ENCODE measurements around the gene ZNF415.
"Not testable (repeated sequence)": the region's sequence is repeated elsewhere in the genome, so short reads cannot be mapped to it uniquely, and the experiment has no call there.

The ZNF415 gene

GRCh38 chr19:53132141-53132991, at the start of gene ZNF415:
Gene ZNF415 (minus strand): TSS chr19:53132910. CDS start chr19:53122676, 10,234 bp downstream.
- no peak for DNase-seq

DNA sequence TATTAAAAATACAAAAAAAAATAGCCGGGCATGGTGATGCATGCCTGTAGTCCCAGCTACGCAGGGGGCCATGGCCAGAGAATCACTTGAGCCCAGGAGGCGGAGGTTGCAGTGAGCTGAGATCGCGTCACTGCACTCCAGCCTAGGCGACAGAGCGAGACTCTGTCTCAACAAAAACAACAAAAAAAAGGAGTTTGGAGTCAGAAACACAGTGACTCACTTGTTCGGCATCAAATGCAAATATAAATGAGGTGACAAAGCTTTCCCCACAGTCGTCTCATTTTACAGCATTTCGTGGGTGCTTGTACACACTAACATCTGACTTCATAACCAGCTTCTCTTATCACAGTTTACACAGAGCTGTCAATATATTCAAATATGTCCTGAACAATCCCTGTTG, 49.5 kb upstream of the ZNF415 start:
- no peak for DNase-seq

- DNase-seq: no peak
Observed at GRCh38 chr19:53177986-53178385, 45.3 kb upstream of the ZNF415 start.

GRCh38 chr19:53172889-53173288, 40.2 kb upstream of the ZNF415 start:
- DNase-seq: no peak

GRCh38 chr19:53165691-53166091, 33.0 kb upstream of the ZNF415 start:
- no peak for DNase-seq

GRCh38 chr19:53161123-53161522, 28.4 kb upstream of the ZNF415 start:
- DNase-seq: no peak

DNA sequence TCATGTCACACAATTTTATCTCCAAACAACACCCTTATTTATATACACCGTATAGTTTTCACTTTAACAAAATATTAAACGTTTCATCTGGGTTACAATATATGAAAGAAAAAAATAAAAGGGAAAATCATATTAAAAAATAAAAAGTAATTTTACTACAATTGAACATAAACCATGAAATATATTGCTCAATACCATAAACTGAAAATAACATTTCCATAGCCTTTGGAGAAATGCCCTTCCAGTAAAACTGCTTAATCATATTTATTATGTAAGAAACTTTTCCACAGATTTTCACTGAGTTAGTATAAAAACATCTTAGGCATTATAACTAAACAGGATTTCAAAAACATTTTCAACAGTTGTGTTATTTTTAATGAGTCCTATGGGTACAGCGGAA, 27.6 kb upstream of the ZNF415 start:
- DNase-seq: no peak

GRCh38 chr19:53158119-53158656, 25.5 kb upstream of the ZNF415 start:
- no peak for DNase-seq

GRCh38 chr19:53157626-53158025, 24.9 kb upstream of the ZNF415 start:
- no peak for DNase-seq

DNA sequence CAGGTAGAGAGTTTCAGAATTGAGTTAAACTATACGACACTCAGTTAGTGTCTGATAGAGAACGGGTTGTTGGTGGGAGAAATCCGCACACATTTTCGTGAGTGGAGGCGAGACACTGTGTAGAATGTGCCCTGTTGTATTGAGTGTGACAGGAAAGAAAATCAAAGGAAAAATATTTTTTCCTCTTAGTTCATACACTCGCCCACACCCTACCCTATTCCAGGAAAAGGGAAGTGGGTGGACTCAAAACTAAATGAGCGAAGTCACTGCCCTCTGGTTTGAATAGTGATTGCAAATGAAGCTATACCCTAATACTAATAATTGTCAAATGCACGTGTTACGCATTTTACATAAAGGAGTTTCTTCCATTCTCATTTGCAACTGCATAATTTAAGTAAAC, 24.1 kb upstream of the ZNF415 start:
- DNase-seq: no peak

GRCh38 chr19:53147645-53148044, 14.9 kb upstream of the ZNF415 start:
- DNase-seq: no peak

GRCh38 chr19:53140351-53140750, 7.6 kb upstream of the ZNF415 start:
- no peak for DNase-seq

DNA sequence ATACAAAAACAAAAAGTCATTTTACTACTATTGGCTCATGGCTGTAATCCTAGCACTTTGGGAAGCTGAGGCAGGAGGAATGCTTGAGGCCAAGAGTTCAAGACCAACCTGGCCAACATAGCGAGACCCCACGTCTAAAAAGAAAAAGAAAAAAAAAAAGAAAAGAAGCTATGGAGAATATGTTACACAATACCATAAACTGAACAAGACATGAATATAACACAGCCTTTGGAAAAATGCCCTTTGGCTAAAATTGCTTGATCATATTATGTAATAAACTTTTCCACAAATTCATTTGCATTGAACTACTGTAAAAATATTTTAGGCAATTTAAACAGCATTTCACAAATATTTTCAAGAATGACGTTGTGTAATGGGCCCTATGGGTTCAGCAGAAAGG, 3.7 kb upstream of the ZNF415 start:
- no peak for DNase-seq

- no peak for DNase-seq
Observed at GRCh38 chr19:53131727-53132126, 983 bp downstream of the ZNF415 start.

- no peak for DNase-seq
Observed at GRCh38 chr19:53131085-53131590, 1.6 kb downstream of the ZNF415 start.

GRCh38 chr19:53130506-53130905, 2.2 kb downstream of the ZNF415 start:
- no peak for DNase-seq

DNA sequence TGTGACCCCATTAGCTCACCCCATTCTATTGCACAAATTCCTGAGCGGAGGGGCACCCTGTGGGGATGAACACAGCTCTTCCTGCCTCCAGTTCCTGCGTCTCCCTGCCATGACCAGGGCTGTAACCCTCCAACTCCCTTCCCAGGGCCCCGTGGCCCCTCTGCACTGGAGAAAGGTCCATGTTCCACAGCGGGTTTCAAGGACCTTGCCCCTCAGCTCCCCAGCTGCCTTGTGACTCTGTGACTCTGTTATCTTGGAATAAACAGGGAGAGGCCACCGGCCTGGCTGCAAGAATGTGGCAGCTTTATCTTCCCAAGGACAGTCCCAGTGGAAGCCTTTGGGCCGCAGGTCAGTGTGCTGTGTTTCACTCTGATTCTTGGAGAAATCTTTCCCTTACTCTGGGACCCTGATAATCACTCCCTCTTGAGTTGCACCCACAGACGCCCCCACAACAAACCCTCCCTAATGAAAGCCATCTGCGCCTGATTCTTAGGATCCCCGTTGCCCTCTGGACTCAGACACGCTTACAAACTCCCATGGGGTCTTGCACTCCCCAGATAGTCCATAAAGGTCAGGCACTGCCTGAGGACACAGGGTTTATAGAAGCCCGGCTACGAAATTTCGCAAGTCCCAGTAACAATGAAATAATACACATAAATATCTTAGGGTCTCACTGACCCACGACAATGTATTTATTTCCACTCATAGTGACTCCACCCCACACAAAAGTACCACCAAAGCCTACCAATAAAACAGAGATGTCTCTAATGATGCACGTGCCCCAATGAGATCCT, 5.8 kb downstream of the ZNF415 start:
- not testable (repeated sequence) for DNase-seq

DNA sequence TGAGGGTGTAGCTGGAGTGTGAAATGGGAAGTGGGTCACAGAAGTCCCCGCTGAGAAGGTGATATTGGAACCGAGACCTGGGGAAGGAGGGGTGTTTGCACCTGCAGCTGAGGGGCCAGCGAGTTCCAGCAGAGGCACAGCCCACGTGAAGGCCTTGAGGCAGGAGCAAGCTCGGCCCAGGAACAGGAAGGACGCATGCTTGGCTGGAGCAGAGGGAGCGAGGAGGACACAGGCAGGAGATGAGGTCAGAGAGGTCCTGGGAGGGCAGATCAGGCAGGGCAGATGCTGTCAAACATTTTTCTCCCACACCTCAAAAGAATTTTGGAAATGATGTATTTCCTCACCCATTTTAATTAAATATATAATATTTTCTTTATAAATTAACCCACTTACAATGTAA, 9.3 kb downstream of the ZNF415 start:
- no peak for DNase-seq

- no peak for DNase-seq
Observed at GRCh38 chr19:53112286-53112685, 20.4 kb downstream of the ZNF415 start.

GRCh38 chr19:53109527-53109926, 23.2 kb downstream of the ZNF415 start:
- no peak for DNase-seq

DNA sequence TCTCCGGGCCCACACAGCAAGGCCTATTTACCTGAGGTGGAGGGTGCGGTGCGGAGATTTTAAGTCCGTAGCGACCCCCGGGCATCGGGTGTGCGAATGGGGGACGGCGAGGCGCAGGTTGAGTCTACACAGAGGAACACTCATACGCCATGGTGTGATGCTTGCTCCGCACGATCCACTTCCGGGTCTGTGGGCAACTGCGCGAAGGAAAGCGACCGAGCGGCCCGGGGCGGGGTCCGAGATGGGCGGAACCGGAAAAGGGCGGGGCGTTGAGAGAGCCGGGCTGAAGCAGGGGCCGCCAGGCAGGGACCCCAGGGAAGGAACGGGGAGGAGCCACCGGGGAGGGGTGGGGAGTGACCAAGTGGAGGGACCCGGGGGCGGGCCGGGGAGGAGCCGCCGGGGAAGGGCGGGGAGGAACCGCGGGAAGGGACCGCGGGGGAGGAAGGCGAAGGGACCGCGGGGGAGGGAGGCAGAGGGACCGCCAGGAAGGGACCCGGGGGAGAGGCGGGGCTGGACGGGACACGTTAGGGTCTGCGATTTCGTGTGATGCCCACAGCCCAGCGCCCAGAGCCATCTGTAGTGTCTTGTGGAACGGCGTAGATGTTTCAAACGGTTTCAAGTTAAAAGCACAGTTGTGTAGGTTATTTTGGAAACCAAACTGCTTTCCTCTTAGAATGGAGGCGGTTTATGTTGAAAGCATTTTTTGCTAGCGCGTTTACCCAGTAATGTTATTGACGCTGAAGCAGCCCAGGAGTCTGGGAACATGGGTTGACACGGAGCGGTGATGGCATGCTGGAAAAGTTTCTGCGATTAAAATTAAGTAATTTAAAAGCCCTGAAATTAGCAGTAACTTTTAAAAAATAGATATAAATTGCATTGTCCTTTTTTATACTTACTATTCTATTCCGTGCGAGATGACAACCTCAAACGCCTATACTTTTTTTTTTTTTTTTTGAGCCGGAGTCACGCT, 29.2 kb downstream of the ZNF415 start, which contains the start of gene ZNF160:
Gene ZNF160 (minus strand): TSS at position 189 of the 970 bp plus-strand sequence. CDS start 17,146 bp downstream, outside the sequence.
- DNase-seq: peak; percentile 91

DNA sequence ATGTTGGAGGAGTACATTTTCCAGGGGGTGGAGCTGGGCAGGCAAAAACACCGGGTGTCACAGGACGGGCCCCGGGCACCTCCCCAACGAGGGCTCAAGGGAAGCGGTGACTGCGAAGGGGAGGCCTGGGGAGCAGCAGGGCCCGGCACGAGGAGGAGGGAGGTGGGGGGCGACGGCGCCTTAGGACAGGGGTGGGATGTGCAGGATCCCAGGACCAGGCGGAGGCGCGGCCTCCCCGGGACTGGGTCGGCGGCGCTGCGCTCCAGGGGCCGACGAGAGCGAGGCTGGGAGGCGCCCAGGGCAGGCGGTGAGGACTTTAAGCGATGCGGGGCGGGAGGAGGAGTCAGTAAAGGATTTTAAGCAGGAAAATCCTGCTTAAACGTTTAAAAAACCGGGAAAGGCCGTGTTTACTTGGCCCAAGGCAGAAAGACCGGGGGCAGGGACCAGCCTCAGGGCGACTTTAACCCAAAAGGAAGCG, 29.9 kb downstream of the ZNF415 start:
- DNase-seq: no peak

All from NCI-H187 treated with DMSO at 0.1 percent for 48 hours (cell line).